Hematopoietic multipotent progenitor cell treated with erythropoietin and hydrocortisone succinate and interleukin-3 and kit ligand, for 15 days (in vitro differentiated cells): ENCODE measurements around the gene GRIA1.

Experiments used
- DNase-seq: peaks from one replicate; pipeline ENCODE4 v3.0.0-alpha.2; 2015; ENCODE audit warnings: low spot score

Gene GRIA1

GRCh38 chr5:153659039-153659736, 168.7 kb downstream of the GRIA1 start:
- DNase-seq, result no peak

GRCh38 chr5:153660919-153661318, 170.4 kb downstream of the GRIA1 start:
- no peak for DNase-seq

- DNase-seq, result no peak
Observed at GRCh38 chr5:153661897-153662296, 171.4 kb downstream of the GRIA1 start.

GRCh38 chr5:153670101-153670500, 179.6 kb downstream of the GRIA1 start:
- DNase-seq, result no peak

GRCh38 chr5:153671653-153672346, 181.3 kb downstream of the GRIA1 start:
- DNase-seq, result no peak

- DNase-seq, result no peak
Observed at GRCh38 chr5:153672347-153673090, 182.0 kb downstream of the GRIA1 start.

- no peak for DNase-seq
Observed at GRCh38 chr5:153674356-153674755, 183.9 kb downstream of the GRIA1 start.

GRCh38 chr5:153676406-153676805, 185.9 kb downstream of the GRIA1 start:
- no peak for DNase-seq

- DNase-seq, result no peak
Observed at GRCh38 chr5:153676821-153677220, 186.4 kb downstream of the GRIA1 start.

- DNase-seq, result no peak
Observed at GRCh38 chr5:153678617-153679329, 188.3 kb downstream of the GRIA1 start.

- no peak for DNase-seq
Observed at GRCh38 chr5:153690236-153690635, 199.8 kb downstream of the GRIA1 start.

- DNase-seq, result no peak
Observed at GRCh38 chr5:153696256-153696655, 205.8 kb downstream of the GRIA1 start.

- DNase-seq, result no peak
Observed at GRCh38 chr5:153699035-153699434, 208.6 kb downstream of the GRIA1 start.

GRCh38 chr5:153700940-153701339, 210.5 kb downstream of the GRIA1 start:
- DNase-seq, result no peak

- DNase-seq, result no peak
Observed at GRCh38 chr5:153702265-153702664, 211.8 kb downstream of the GRIA1 start.

GRCh38 chr5:153704110-153704509, 213.6 kb downstream of the GRIA1 start:
- no peak for DNase-seq

- DNase-seq, result no peak
Observed at GRCh38 chr5:153707626-153708025, 217.2 kb downstream of the GRIA1 start.

GRCh38 chr5:153711755-153712154, 221.3 kb downstream of the GRIA1 start:
- DNase-seq, result no peak

GRCh38 chr5:153712946-153713345, 222.5 kb downstream of the GRIA1 start:
- no peak for DNase-seq

- no peak for DNase-seq
Observed at GRCh38 chr5:153713943-153714342, 223.5 kb downstream of the GRIA1 start.

GRCh38 chr5:153714798-153715197, 224.3 kb downstream of the GRIA1 start:
- no peak for DNase-seq

GRCh38 chr5:153717287-153717686, 226.8 kb downstream of the GRIA1 start:
- DNase-seq, result no peak
